HG02571 (cell line): Measurements from ENCODE around the gene TBC1D7.
A peak's percentile ranks its signal among the peaks of the same experiment; 100 is the strongest.

Experiments used
- ATAC-seq: cut with Tn5 transposase; IDR thresholded peaks from one replicate; pipeline ENCODE4 v1.9.1; 2021; ENCODE audit warnings: mild to moderate bottlenecking, moderate library complexity; ENCODE audit not compliant: unreplicated experiment

The TBC1D7 gene

DNA sequence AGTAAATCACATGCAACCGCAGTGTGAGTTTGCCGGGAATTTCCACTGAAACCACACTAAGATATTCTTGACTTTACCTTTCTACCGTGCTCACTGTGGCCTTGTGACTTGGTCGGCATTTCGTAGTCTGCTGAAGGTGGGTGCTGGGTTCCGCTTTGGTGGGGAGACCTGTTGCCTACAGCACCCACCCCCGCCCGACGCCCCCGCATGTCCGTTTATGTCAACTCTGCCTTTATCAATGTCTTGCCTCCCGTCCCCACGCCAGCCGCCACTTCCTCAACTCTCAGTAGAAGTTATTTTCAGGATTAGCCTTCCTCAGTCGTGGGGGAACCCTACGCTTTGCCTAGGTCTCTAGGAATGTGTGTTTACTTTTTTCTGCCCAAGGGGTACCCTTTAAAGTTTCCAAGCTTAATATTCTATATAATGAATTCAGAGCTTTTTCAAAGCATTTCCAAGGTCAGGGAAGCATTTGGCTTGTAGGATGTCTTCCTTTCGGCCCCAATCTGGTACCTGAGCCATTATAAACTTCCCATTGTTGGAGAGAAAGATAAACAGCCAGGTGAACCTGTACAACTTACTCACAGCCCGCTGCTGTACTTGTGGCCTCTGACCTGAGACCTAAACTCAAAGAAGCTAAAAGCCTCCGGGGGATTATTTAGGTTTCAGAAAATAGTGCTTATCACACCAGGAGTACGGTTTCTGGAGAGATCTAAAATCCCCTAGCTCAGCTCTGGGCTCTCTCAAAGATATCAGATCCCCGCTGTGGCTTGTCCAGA is 54.2 kb downstream of the TBC1D7 start:
- no peak for ATAC-seq

DNA sequence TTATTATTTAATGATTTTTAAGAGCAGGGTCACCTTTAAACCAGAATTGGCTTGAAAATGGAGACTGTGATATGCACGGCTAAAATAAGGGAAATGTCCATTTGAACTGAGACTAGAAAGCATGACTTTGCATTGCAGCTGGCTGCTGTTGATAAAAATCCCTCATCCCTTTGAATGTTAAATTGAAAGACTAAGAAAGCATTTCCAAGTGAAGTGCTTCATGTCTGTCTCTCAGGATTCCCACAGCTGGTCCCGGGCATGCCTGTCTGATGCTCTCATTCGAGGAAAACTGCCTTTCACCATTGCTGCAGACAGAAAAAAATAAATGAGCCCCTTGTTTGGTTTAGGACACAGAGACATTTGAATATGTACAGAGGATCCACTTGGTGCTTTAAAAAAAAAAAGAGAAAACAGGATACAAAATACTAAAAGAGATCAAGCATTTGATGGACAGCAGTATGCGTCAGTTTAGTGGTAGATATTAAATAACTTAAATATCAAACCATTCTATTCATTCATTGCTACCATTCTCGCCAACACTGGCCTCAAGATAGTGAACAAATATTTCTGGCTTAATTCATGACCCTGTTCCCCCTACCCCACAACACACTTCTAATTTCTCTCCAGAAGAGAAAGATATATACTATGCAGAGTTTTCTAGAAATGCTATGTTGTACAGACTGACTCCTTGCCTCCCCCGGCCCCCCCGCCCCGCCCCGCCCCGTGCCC is 55.0 kb downstream of the TBC1D7 start:
- ATAC-seq: no peak

DNA sequence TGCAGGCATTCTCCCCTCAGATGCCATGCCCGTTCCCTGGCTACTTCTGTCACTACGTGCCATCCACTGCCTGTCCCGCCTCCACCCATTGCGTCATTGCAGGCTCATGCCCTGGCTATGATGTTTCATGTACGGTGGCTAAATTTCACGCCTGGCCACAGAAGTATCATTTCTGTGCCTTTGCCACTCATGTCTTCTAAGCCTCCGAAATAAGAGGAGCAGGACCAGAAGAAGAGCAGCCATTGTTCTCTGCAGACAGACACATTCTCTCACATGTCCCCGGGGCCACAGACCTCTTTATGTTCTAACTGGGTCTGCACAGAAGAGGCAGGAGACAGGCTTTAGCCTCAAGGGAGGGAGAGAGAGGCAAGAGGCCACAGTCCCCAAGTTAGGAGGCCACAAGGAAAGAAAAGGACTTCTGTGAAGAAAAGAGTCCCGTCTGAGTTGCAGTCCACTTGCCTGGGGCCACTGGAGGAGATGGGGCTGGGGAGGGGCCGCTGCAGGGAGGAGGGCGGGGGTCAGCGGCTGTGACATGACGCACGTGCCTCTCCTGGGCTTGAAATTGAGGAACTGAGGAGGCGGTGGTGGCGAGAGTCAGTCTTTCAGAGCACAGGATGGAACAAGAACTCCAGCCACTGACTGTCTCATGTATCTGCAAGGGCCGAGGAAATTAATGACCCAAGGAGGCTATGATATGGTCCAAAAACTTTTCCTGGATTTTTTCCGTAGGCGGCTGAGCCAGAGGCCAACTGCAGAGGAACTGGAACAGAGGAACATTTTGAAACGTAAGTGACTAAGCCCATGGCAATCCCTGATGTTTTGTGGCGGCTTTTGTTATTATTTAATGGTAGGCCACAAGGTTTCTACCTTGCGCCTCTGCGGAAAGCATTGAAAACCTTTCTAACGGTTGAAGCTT is 55.9 kb downstream of the TBC1D7 start:
- ATAC-seq: peak; percentile 50

DNA sequence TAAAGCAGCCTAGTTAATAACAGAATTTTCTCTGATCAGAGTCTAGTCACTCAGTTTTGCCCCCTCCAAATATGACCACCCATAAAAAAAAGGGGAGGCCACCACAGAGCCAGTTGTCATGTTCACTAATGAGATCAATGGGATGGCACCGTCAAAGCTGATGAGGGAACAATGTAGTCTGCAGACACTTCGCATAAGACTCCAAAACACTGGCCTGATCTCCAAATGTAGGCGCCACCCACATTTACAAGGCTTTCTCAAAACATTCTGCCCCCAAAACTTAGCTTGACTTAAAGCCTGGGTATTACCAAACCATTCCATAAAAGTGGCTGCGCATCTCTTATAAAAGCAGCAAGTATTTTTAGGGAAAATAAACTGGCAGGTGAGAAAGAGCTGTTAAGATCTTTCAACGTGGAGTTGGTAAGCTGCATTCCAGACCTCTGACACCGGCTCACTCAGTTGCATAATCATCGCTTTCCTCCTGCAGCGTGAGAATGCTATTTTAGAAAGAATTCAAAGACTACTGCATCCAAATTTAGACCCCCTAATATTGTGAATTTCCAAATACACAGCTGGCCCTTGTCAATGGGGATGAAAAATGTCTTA is 59.3 kb downstream of the TBC1D7 start:
- no peak for ATAC-seq

DNA sequence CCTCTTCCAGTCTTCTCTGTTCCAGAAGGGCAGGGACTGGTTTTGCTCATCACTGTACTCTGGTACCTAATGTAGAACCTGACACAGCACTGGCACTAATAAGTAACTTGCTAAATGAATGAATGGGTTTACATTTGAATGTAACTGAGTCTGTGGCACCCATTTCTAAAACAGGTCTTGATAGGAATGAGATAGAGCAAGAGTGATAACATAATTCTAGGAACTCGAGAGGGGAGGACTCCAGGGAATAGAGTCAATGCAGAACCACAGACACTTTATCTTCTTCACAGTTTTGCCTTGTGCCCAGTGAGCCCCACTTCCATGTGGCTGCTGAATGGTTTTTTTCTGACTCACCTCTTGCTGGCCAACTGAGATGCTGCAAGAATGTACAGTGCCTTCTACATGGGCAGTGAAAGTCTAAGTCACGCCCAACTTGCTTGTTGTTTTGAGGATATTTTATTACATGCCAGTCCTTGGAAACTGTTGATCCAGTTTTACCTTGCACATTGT is 61.1 kb downstream of the TBC1D7 start:
- ATAC-seq: no peak

DNA sequence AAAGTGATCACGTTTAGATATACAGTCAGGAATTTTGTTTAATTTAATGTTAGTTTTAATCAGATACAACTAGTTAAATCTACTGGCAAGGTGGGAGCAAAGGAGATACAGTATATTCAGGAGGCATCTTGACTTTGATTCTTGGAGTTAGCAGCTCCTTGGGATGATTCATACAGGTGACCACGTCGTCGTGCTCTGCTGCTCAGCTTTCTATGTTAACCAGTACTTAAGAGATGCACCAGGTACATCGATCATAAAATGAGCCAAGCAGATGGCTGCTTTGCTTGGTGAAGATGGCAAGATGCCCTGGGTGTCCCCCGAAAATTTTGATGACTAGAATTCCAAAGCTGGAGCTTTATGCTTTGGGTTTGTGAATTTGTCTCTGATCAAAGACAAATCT is 64.7 kb downstream of the TBC1D7 start:
- ATAC-seq: no peak

DNA sequence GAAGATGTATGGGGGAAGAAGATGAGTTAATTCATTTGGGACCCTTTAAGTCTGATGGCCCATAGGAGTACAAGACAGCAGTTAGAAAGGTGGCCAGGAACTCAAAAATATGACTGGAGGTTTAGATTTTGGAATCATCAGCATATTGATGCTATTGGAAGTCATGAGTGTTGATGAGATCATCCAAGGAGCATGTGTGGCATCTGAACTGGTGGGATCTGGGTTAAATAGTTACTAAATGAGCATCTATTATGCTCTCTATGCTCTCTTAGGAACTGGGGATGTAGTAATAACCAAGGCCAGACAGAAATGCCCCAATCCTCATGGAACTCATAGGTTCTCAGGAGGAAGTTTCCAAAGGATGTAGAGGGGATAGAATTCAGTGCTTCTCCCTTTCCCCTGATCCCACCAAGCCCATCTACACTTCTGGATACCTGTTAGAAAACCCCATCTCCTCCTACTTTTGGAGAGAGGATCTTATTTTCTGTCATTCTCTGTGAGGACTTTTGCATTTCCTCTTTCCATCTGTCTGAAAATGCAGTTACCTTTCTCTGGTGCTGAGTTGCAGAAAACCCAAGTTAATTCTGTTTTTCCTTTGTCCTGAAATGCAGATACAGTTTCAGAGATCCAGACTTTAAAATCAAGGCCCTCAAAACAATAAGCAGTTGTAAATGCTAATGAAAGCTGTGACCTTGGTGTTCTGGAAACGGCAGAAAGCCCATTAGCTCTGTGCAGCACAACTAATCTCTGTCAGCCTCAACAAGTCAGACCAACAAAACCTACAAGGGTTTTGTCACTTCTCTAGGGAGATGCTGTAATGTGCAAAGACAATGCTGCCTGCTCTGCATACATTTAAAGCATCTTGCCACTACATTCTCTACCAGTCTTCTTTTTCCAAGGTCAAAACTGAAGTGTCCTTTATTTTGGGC is 65.8 kb downstream of the TBC1D7 start:
- no peak for ATAC-seq

DNA sequence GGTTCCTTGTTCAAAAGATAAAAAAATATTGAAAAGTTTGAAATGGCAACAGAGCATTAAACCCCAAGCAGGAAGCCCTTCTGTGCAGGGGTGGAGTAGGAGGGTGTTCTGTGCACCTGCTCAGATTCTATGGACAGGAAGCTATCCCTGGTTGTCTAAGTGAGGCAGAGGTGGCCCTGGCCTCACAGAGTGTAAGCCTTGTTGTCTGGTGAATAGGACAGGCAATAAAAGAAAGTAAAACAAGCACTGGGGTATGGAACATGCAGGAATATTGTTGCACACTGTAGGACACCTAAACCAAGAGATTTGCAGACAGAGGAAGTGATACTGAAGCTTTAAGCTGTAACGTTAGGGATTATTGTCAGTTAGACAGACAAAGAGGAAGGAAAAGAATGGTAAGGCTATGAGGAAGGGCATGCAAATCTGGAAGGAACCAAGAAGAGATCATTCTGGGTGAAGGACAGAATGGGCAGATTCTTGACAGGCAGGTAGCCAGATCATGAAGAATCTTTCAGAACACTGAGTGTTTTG is 66.8 kb downstream of the TBC1D7 start:
- peak; percentile 43 for ATAC-seq

DNA sequence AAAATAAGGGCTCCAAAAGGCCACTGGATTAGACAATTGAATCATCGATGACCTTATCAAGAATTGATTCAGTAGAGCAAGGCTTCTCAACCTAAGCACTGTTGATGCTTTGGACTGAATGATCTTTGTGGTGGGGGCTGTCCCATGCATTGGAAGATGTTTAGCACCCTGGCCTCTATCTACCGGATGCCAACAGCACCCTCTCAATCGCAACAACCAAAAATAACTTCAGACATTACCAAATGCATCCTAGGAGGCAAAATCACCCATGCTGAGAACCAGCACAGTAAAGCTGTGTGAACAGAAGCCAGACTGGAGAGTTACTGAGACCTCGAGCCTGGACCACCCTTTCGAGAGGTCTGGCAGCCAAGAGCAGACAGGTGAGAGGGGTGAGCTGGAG is 67.5 kb downstream of the TBC1D7 start:
- ATAC-seq: no peak

DNA sequence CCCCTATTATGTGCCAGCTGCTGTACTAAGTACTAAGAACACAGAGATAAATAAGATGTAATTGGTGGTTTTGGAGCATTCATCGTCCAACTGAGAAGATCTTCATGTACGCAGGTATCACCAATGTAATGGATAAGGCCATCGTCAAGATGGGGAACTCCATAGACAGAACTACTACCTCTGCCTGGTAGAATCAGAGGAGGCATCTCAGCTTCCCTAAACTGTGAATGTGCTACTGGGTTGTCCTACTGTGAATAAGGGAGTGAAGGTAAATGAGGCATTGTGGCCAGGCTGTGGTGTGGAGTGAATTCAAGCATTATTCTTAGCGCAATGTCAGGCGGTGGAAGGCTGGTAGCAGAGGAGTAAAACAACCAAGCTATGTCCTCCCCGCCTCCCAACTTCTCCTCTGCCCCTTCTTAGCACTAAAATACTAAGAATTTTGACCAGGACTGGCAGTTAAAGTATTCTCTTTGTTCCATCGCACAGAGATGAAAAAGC is 68.2 kb downstream of the TBC1D7 start:
- no peak for ATAC-seq

DNA sequence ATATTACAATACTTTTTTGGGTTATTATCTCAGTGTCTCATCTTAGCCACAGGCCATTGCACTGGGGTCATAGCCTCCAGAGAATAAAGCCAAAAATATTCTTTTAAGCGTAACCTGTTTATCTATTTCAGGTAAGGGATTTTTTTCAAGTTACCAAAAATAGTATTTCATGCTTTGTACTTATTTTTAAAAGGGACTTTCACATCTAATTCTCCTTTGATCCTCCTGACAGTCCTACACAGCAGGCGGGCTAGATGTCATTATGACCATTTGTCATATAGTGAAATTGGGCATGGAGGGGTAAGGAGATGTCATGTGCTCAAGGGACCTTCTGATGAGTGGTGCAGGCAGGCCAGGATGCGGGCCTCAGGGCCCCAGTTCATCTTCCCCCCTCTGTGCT is 68.9 kb downstream of the TBC1D7 start:
- peak; percentile 50 for ATAC-seq

DNA sequence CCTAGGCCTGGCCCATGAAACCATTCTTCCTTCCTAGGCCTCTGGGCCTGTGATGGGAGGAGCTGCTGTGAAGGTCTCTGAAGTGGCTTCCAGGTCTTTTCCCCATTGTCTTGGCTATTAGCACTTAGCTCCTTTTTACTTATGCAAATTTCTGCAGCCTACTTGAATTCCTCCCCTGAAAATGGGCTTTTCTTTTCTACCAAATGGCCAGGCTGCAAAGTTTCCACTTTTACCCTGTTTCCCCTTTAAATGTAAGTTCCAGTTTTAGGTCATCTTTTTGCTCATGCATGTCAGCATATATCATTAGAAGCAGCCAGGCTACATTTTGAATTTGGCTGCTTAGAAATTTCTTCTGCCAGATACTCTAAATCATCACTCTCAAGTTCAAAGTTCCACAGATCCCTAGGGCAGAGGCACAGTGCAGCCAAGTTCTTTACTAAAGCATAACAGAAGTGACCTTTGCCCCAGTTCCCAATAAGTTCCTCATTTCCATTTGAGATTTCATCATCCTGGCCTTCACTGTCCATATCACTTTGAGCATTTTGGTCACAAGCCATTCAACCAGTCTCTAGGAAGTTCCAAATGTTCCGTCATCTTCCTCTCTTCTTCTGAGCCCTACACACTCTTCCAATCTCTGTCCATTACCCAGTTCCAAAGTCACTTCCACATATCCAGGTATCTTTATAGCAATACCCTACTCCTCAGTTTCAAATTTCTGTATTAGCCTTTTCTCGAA is 71.9 kb downstream of the TBC1D7 start:
- no peak for ATAC-seq
